Bronchial epithelial cell (primary cell): ENCODE measurements around the gene MAP3K7. TPM values are rescaled to one million over a fixed set of nuclear protein-coding genes. Genes with fewer than 3 reads are reported as not detected.

Experiments
- DNase-seq: peaks from one replicate; pipeline ENCODE4 v3.0.0-alpha.2; 2010; ENCODE audit warnings: low read depth
- FAIRE-seq: peaks from 2 replicates; lab custom pipeline; 2011; peaks lifted over from hg19 to GRCh38; lab: Jason Lieb, UNC
- H3K27me3 ChIP-seq: 2 replicates; pipeline ENCODE4 v1.5.1; 2011; ENCODE audit warnings: low read length; ENCODE audit not compliant: control insufficient read depth, insufficient read depth
- H3K36me3 ChIP-seq: 2 replicates; pipeline ENCODE4 v1.5.1; 2011; ENCODE audit warnings: low read length; ENCODE audit not compliant: control insufficient read depth, insufficient read depth
- H3K4me3 ChIP-seq: 2 replicates; pipeline ENCODE4 v1.5.1; 2011; ENCODE audit warnings: mild to moderate bottlenecking, low read depth, low read length, control low read depth
- total RNA-seq: library from RNA; depleted of rRNA; stranded (reverse); fragments of >200 nt; gene quantifications from 2 replicates; pipeline ENCODE4 v1.2.1, GENCODE V29; 2014
- TF ChIP-seq, protein P1 (sequence below): IDR thresholded peaks from 2 replicates; pipeline ENCODE4 v1.5.1; 2011; ENCODE audit warnings: mild to moderate bottlenecking, moderate library complexity, low read length, control low read depth, inconsistent platforms; ENCODE audit not compliant: insufficient read depth, severe bottlenecking

MAP3K7 gene
- total RNA-seq, 1 donor from 2014 or later = 27.6 TPM

GRCh38 chr6:90471263-90471662 is 115.6 kb downstream of the MAP3K7 start:
- Histone ChIP-seq H3K27me3 (no peaks in the 10 kb centered on the region), H3K36me3 (no peaks in the 10 kb centered on the region), H3K4me3 (no peak overlapping the region)
- TF ChIP-seq, protein P1, sequence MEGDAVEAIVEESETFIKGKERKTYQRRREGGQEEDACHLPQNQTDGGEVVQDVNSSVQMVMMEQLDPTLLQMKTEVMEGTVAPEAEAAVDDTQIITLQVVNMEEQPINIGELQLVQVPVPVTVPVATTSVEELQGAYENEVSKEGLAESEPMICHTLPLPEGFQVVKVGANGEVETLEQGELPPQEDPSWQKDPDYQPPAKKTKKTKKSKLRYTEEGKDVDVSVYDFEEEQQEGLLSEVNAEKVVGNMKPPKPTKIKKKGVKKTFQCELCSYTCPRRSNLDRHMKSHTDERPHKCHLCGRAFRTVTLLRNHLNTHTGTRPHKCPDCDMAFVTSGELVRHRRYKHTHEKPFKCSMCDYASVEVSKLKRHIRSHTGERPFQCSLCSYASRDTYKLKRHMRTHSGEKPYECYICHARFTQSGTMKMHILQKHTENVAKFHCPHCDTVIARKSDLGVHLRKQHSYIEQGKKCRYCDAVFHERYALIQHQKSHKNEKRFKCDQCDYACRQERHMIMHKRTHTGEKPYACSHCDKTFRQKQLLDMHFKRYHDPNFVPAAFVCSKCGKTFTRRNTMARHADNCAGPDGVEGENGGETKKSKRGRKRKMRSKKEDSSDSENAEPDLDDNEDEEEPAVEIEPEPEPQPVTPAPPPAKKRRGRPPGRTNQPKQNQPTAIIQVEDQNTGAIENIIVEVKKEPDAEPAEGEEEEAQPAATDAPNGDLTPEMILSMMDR = no peak
- no peak for FAIRE-seq
- DNase-seq = no peak

DNA sequence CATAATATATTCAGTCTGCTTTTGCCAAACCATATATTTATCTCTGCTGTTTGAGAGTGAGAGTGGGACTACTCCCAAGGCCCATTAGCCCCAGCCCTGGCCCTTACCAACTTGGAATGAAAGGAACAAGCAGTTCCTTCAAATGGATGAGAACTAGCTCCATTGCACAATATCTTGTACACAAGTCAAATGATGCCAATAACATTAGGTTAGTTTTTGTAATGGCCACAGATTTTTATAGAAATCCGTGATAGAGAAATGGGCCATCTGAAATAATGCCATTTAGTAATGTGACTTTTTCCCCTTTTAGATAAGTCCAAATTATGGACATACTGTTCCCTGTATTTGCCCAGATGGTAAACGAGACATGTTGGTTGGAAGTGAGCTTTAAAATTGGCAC is 117.0 kb downstream of the MAP3K7 start:
- DNase-seq (no peak), FAIRE-seq (no peak)
- no peaks in the 10 kb centered on the region for H3K27me3 ChIP-seq
- H3K4me3 ChIP-seq = no peak overlapping the region
- TF ChIP-seq, protein P1 = no peak
- no peaks in the 10 kb centered on the region for H3K36me3 ChIP-seq

GRCh38 chr6:90468859-90469258 is 118.0 kb downstream of the MAP3K7 start:
- FAIRE-seq (no peak), DNase-seq (no peak)
- TF ChIP-seq, protein P1 = no peak
- Histone ChIP-seq H3K4me3 (no peak overlapping the region), H3K36me3 (no peaks in the 10 kb centered on the region), H3K27me3 (no peaks in the 10 kb centered on the region)

- Histone ChIP-seq H3K4me3 (no peak overlapping the region), H3K27me3 (no peaks in the 10 kb centered on the region), H3K36me3 (no peaks in the 10 kb centered on the region)
- TF ChIP-seq, protein P1 = no peak
- FAIRE-seq (peak; percentile 68), DNase-seq (peak; percentile 85)
Measured at GRCh38 chr6:90468080-90468479, 118.8 kb downstream of the MAP3K7 start.

- FAIRE-seq (no peak), DNase-seq (peak; percentile 61)
- H3K27me3 ChIP-seq = no peaks in the 10 kb centered on the region
Measured at GRCh38 chr6:90467546-90467945, 119.3 kb downstream of the MAP3K7 start.

More at GRCh38 chr6:90467546-90467945, 119.3 kb downstream of the MAP3K7 start:
- TF ChIP-seq, protein P1 = no peak
- no peak overlapping the region for H3K4me3 ChIP-seq
- H3K36me3 ChIP-seq = no peaks in the 10 kb centered on the region
